BLaER1 (cell line): ENCODE results near the gene ECI1.

Experiments
- H3K27ac ChIP-seq: shearing (Covaris generic); formaldehyde crosslinking; 2 replicates; pipeline ENCODE4 v1.8.1; 2022
- H3K27me3 ChIP-seq: shearing (Covaris generic); formaldehyde crosslinking; 2 replicates; pipeline ENCODE4 v1.8.1; 2022
- H3K36me3 ChIP-seq: shearing (Covaris generic); formaldehyde crosslinking; 2 replicates; pipeline ENCODE4 v1.8.1; 2022
- H3K4me1 ChIP-seq: shearing (Covaris generic); formaldehyde crosslinking; 2 replicates; pipeline ENCODE4 v1.8.1; 2022
- H3K4me2 ChIP-seq: shearing (Covaris generic); formaldehyde crosslinking; 2 replicates; pipeline ENCODE4 v1.8.1; 2022
- H3K4me3 ChIP-seq: shearing (Covaris generic); formaldehyde crosslinking; 2 replicates; pipeline ENCODE4 v1.8.1; 2022
- H3K9ac ChIP-seq: shearing (Covaris generic); formaldehyde crosslinking; 2 replicates; pipeline ENCODE4 v1.8.1; 2022
- H3K9me3 ChIP-seq: shearing (Covaris generic); formaldehyde crosslinking; 2 replicates; pipeline ENCODE4 v1.8.1; 2022
- H4K20me1 ChIP-seq: shearing (Covaris generic); formaldehyde crosslinking; 2 replicates; pipeline ENCODE4 v1.8.1; 2022
- Cebpa-rat ChIP-seq: shearing (Covaris generic); IDR thresholded peaks from 2 replicates; pipeline ENCODE4 v1.8.1; 2022

The ECI1 gene

DNA sequence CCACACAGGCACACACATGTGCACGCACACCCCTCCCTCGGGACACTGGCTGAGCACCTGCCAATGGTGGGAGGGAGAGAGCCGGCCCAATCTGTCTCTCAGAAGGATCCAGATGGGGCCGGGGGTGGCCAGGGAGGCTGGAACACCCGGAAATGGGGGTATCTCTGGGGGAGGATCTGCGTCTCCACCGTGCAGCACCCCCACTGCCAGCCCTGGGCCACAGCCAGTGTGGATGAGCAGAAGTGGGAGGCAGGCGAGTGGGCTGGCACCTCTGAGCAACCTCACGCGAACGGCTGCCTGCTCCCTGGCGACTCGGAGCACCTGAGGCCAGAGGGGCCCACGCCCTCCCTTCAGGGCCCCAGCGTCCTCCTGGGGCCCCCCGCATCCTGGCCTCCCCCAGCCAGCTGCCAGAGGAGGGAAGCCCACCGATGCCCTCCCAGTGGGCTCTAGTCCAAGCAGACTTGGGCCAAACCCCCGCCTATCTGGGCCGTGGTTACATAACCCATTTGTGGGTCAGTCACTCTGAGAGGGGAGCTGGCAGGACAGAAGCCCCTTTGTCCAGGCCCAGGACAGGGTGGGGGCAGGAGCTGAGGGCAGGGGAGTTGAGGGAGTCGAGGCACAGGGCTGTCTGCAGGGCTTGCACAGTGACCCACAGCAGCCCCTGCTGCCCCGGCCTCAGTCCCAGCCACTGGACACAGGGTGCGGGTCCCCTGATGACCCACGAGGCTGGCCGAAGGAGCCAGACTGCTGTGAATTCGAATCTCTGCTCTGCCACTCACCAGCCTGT, 60.5 kb downstream of the ECI1 start:
- Histone ChIP-seq H3K9ac (peak overlapping the region; percentile 57), H3K9me3 (no peaks in the 10 kb centered on the region), H3K27me3 (peaks cover 27% of the 10 kb centered on the region), H3K4me2 (peak overlapping the region; percentile 81), H4K20me1 (peaks cover 33% of the 10 kb centered on the region), H3K4me1 (peaks cover 42% of the 10 kb centered on the region), H3K4me3 (no peak overlapping the region; the same call in 1 of the 2 replicates), H3K36me3 (peaks cover 9% of the 10 kb centered on the region; the same call in 1 of the 2 replicates), H3K27ac (peak overlapping the region; percentile 68)
- no peak for TF ChIP-seq Cebpa-rat

DNA sequence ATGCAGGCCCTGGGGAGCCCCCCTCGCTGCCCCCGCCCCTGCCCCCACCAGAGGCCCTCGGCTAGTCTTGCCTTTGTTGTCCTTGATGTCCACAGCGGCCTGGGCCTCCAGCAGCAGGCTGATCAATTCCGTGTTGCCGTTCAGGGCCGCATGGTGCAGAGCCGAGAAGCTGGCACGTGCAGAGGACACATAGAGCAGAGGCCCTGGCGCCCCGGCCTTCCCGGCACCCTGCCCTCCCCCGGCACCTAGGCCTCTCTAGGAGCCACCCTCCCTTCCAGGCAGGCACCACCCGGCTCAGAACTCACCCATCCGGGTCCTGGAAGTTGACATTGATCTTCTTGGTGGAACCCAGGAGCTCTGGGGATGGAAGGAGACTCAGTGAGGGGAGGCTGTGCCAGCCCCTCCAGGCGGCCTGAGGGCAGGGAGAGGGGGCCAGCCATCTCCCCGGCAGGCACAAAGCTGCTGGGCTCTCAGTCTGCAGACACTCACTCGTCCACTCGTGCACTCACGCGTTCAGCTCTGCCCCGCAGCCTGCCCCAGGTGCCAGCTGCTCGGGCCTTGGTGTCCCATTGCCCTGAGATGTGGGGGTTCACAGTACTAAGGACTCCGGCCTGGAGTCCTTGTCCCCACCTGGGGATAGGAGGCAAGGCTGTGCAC, 61.3 kb downstream of the ECI1 start:
- Histone ChIP-seq H3K27ac (peak overlapping the region; percentile 68), H3K4me2 (peak overlapping the region; percentile 81), H3K27me3 (peaks cover 20% of the 10 kb centered on the region), H3K4me1 (peaks cover 41% of the 10 kb centered on the region), H4K20me1 (peaks cover 32% of the 10 kb centered on the region), H3K4me3 (no peak overlapping the region), H3K36me3 (peaks cover 9% of the 10 kb centered on the region; the same call in 1 of the 2 replicates), H3K9me3 (no peaks in the 10 kb centered on the region), H3K9ac (peak overlapping the region; percentile 57; the same call in 1 of the 2 replicates)
- no peak for TF ChIP-seq Cebpa-rat
